ENCODE data around the gene RPH3AL.

RPH3AL gene

GRCh38 chr17:313911-314613, 38.5 kb downstream of the RPH3AL start:
- DNase-seq: no peak

DNA sequence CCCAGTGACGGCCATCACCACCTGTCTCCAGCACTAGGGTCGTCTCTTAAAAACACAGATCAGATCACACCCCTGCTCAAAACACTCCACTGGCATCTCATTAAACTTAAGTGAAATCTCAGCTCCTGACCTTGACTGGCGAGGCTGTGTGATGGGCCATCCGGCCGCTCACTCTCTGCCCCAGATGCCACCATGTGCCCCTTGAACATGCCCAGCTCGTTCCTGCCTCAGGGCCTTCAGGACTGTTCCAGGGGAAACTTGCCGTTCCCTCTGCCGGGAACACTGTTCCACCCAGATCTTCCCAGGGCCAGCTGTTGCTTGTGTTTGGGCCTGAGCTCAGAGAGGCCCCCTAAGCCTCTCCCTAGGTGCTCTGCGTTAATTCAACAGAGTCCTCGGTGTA, 39.4 kb downstream of the RPH3AL start:
- DNase-seq: no peak

GRCh38 chr17:312476-313148, 40.0 kb downstream of the RPH3AL start:
- DNase-seq: no peak

- DNase-seq: no peak
These were observed 41.4 kb downstream of the RPH3AL start for GRCh38 chr17:311119-311782.

GRCh38 chr17:310111-311010, 42.2 kb downstream of the RPH3AL start:
- no peak for DNase-seq

- DNase-seq: no peak
These were observed 43.2 kb downstream of the RPH3AL start for GRCh38 chr17:309361-309888.

GRCh38 chr17:307741-308507, 44.7 kb downstream of the RPH3AL start:
- no peak for DNase-seq

- DNase-seq: no peak
These were observed 45.3 kb downstream of the RPH3AL start for GRCh38 chr17:307295-307691.

DNA sequence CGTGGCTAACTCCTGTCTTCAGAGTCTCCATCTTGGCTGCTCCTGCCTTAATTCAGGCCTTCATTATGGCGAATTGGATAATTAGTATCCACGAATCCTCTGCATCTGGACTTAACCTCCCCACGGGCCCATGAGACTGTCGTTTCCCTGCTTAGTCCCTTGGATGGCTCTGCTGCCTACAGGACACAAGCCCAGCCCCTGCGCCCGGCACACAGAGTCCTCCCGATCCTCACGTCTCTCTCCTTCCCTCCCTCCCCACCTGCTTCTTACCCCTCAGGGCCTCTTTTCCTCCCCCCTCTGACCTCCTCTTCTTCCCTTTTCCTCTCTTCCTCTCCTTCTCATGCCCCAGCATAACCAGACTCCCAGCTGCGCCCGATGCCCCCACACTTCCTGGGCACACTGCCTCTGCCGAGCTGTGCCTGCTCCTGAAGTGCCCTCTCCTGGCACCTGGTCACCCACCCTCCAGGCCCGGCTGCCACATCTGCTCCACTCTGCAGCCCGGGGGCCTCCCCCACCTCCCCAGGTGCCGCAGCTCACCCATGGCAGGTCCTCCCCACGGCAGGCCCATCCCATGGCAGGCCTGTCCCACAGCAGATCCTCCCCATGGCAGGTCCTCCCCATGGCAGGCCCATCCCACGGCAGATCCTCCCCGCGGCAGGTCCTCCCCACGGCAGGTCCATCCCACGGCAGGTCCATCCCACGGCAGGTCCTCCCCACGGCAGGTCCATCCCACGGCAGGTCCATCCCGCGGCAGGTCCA, 45.9 kb downstream of the RPH3AL start:
- DNase-seq: no peak

DNA sequence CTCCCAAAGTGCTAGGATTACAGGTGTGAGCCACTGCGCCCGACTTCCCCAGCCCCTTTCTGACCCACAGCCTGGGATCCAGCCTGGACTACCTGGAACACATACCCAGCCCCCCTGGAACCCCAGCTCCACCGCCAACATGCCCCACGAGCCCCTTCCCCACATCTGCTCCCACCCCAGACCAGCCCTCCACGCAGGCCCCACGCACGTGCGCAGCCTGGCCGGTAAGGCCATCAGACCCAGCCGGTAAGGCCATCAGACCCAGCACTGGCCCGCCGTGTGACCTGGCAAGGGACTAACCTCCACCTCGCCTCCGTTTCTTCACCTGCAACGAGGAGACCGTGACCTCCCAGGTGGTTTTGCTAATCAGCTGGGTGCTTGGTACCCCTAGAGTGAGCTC, 46.5 kb downstream of the RPH3AL start:
- DNase-seq: no peak

DNA sequence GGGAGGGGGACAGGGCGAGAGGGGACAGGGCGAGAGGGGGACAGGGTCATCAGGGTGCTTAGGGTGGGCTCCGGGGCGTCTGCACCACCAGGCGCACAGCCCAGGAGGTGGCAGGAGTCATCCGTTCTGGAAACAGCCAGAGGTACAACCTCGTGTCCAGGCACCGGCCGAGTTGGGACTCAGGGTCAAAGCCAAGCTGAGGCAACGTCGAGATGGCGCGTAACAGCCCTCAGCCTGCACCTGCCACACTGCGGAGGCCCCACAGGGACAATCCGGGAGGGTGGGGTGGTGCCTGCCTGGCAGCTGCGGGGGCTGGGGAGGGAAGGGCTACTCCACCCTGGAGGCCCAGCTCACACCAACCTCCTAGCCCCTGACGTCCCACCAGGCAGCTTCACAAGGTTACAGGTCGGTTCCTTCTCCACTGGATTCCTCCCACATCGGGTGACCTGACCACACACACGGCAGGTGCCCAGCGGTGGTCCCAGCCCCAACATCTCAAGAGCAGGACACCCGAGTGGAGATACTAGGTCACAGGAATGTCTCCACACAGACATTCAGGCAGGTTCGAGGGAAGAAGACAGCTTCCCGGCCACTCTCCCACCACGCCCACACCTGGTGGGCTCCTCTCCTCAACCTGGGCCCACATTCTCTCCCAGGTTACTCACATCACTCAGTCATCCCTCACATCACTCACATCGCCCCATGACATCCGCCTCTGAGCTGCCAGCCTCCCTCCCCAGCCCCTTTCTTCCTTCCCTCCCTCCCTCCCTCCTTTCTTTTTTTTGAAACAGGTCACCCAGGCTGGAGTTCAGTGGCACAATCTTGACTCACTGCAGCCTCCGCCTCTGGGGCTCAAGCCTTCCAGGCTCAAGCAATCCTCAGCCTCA, 47.3 kb downstream of the RPH3AL start:
- no peak for DNase-seq

DNA sequence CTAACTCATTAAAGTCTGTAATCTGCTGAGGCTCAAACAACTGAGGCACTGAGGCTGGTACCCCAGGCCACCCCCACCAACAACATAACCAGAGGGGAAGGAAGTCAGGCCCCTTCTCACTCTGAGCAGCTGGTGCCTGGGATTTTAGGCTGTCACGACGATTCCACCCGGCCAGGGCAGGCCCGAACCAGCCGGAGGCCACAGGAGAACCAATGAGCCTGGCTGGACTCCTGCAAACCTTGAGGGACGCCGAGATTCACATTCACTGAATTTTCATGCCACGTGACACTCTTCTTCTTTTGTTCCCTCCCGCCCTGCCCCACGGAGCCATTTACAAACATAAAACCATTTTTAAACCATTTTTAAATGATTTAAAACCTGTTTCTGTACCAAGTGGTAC, 48.1 kb downstream of the RPH3AL start:
- DNase-seq: no peak

GRCh38 chr17:303168-303567, 49.4 kb downstream of the RPH3AL start:
- no peak for DNase-seq

DNA sequence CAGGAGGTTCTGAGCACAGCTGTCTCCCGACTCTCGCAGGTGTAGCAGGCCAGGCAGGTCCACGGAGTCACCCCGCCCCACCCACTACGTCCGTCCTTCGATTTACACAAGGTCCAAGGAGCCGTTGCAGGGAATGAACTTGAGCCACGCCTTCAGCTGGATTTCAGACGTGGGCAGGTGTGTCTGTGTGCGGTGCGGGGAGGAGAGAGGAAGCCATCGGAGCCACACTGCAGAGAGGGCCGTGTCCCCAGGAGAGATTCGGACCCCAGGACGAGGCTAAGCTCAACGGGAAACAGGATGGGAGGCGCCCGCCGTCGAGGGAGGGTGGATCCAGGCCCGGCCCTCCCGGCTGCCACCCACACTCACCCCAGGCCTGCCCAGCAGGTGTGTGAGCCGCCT, 50.3 kb downstream of the RPH3AL start:
- DNase-seq: no peak

DNA sequence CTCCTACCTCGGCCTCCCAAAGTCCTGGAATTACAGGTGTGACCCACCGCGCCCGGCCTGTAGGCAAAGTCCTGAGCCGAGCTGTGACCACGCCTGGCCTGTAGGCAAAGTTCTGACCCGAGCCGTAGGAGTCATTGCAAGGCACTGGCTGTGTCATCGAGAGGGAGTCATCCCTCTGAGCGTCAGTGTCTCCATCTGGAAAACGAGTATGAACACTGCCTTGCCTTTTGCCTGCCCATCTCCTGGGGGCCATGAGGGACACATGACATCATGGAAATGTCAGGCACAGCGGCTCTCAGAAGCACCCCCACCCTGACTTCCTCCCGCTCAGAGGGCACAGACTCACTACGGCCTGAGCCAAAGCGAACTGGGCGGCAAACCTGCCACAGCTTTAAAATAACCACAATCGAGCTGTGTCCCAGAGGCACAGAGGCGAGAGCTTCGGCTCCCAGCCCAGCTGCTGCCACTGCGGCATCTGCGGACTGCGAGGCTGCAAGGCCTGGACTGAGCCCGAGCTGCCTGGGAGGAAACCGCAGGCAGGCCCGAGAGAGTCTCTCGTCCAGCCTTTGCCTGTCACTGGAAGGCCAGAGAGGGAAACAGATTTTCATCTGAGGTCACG, 50.8 kb downstream of the RPH3AL start:
- no peak for DNase-seq

DNA sequence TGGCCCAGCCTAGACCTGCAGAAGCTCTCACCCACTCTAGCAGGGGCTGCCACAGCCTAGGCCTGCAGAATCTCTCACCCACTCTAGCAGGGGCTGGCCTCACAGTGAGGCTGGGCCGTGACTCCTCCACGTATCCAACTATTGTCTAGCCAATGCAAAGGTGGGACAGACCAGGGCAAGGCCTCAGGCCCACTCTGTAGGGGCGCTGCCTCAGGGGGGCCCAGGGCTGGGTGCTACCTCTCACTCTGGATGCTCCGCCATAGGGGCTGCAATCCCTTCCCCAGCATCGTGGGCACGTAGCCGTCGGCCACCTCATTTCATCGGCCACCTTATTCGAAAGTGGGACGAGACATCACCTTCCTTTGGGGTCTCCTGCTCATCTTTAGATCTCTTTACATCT, 51.7 kb downstream of the RPH3AL start:
- no peak for DNase-seq

GRCh38 chr17:299546-299945, 53.1 kb downstream of the RPH3AL start:
- no peak for DNase-seq

- no peak for DNase-seq
These were observed 53.7 kb downstream of the RPH3AL start for GRCh38 chr17:298791-299450.

DNA sequence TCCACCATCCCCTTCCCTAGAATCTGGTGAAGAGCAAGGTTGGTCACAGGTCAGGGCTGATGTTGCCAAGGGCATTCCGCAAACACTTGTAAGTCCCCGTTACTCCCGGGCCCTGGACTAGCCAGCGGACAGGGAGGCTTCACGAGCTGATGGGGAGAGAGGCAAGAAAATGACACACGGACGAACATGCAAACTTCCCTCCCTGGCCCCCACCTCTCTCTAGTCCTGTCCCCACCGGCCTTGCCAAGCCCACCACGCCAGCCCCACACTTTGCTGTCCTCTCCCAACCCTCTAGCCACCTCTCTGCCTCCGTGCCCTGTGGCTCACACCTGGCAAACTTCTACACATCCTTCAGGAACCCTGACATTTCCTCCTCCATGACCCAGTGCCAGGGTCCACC, 54.8 kb downstream of the RPH3AL start:
- no peak for DNase-seq
